ENCODE data around the gene CD63.

- TF ChIP-seq CTCF (IDR thresholded peaks at IDR 0.05) (no peak), POLR2A (IDR thresholded peaks at IDR 0.05) (no peak)
Observed at GRCh38 chr12:55704824-55705718, 23.7 kb downstream of the CD63 start.
